Esophagus squamous epithelium (tissue), 5 donors: Measurements from ENCODE around the gene KIFC3. TPM values are rescaled to one million over a fixed set of nuclear protein-coding genes. Genes with fewer than 3 reads are reported as not detected.
"Not testable (repeated sequence)": the region's sequence is repeated elsewhere in the genome, so short reads cannot be mapped to it uniquely, and the experiment has no call there.

Experiments
- DNase-seq: peaks from one replicate; lab custom pipeline; 2025; lab: John Stamatoyannopoulos, UW
- H3K27ac ChIP-seq, 4 donors: fragments of 200-600 bp; sonication (generic); one replicate each; pipeline ENCODE4 v1.5.1; 2016 to 2019; ENCODE audit warnings: mild to moderate bottlenecking in 1 of 4
- H3K27me3 ChIP-seq, 4 donors: fragments of 200-600 bp; sonication (generic); 1 replicate in 3 of 4; 2 replicates in 1 of 4; pipeline versions ENCODE4 v1.5.1 to v1.6.0; 2017 to 2021; ENCODE audit warnings: antibody characterized with exemption in 1 of 4
- H3K36me3 ChIP-seq, 3 donors: fragments of 200-600 bp; sonication (generic); one replicate each; pipeline ENCODE4 v1.5.1; 2016 to 2019
- H3K4me1 ChIP-seq, 3 donors: fragments of 200-600 bp; sonication (generic); one replicate each; pipeline ENCODE4 v1.5.1; 2017 to 2019
- H3K4me3 ChIP-seq, 4 donors: fragments of 200-600 bp; sonication (generic); 1 replicate in 3 of 4; 2 replicates in 1 of 4; pipeline ENCODE4 v1.5.1; 2016 to 2019; ENCODE audit warnings: mild to moderate bottlenecking in 2 of 4, moderate library complexity in 1 of 4
- H3K9me3 ChIP-seq, 3 donors: fragments of 200-600 bp; sonication (generic); one replicate each; pipeline ENCODE4 v1.5.1; 2016 to 2019
- POLR2A ChIP-seq, 4 donors: fragments of 450-650 bp; IDR thresholded peaks; one replicate each; pipeline ENCODE4 v1.6.1; 2017; ENCODE audit warnings: antibody characterized with exemption in 4 of 4, mild to moderate bottlenecking in 4 of 4, moderate library complexity in 3 of 4
- WGBS, 2 donors: methylation state at CpG; one replicate each; pipeline ENCODE4 v1.1.5; 2018; 5-methylcytosine and 5-hydroxymethylcytosine counted together
- intact Hi-C: fragments of 100-400 bp; cut with DNase I; formaldehyde crosslinking; loops from one replicate; pipeline ENCODE4 v1.15.0; 2022
- total RNA-seq, 4 donors: library from RNA; depleted of rRNA; stranded (reverse); fragments of >200 nt; gene quantifications; one replicate each; pipeline ENCODE4 v1.1.0, GENCODE V29; 2016
- TF ChIP-seq, protein P1 (sequence below), 6 experiments: fragments of 450-650 bp in 4 of 6; fragments of 200-600 bp in 2 of 6; sonication (generic) in 2 of 6; IDR thresholded peaks; one replicate each; pipeline ENCODE4 v1.5.1; 2016 to 2019; ENCODE audit warnings: antibody characterized with exemption in 6 of 6, mild to moderate bottlenecking in 4 of 6, moderate library complexity in 4 of 6
- donor health status: DM: yes; HTN: yes; CAD: no.

KIFC3 gene
- total RNA-seq, 4 donors from 2014 or later: 14.8 to 72.4 (median 43.5) TPM

DNA sequence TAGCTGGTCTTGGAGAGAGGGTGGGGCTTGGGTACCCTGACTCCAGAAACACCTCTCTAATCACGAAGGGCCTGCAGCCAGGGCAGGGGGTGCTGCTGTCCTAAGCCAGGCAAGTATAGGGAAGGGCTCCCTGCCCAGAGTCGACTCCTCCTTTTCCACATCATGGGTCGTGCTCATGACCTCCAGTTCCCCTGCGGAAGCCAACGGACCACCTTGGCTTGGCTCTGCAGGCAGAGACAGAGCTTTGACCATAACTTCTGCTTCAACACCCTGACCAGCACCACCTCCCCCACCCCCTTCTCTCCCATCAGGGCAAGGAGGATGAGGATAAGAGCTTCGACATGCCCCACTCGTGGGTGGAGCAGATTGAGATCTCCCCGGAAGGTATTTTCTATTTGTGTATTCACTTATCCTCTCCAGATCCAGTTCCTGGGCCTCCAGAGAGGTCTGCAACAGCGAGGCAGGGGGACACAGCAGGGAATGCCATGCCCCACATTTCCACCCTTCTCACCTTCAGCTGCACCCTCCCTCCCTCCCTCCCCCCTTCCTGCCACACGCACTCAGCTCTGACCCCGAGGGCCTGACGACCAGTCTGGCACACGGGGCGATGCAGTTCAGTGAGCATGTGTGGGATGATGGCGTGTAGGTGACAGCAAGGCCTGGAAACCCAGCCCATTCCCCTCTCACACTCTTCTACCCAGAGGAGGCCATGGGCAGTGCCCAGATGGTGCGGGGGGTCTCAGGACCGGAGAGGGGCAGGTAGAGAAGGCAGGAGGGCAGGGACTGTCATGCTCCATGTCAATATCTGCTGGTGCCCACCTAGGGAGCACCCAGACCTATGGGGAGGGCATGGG, 80.7 kb downstream of the KIFC3 start:
- Histone ChIP-seq H3K27ac (no peak overlapping the region), H3K36me3 (no peaks in the 10 kb centered on the region), H3K4me3 (no peak overlapping the region), H3K27me3 (peaks cover 0 to 17% (median 0%) of the 10 kb centered on the region in 4 donors), H3K9me3 (no peaks in the 10 kb centered on the region), H3K4me1 (no peaks in the 10 kb centered on the region)
- WGBS, 2 donors: 63 to 84% methylated on average over 4 to 7 of the region's 17 CpGs
- TF ChIP-seq, protein P1, sequence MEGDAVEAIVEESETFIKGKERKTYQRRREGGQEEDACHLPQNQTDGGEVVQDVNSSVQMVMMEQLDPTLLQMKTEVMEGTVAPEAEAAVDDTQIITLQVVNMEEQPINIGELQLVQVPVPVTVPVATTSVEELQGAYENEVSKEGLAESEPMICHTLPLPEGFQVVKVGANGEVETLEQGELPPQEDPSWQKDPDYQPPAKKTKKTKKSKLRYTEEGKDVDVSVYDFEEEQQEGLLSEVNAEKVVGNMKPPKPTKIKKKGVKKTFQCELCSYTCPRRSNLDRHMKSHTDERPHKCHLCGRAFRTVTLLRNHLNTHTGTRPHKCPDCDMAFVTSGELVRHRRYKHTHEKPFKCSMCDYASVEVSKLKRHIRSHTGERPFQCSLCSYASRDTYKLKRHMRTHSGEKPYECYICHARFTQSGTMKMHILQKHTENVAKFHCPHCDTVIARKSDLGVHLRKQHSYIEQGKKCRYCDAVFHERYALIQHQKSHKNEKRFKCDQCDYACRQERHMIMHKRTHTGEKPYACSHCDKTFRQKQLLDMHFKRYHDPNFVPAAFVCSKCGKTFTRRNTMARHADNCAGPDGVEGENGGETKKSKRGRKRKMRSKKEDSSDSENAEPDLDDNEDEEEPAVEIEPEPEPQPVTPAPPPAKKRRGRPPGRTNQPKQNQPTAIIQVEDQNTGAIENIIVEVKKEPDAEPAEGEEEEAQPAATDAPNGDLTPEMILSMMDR (IDR thresholded peaks at IDR 0.05): no peak
- no peak for TF ChIP-seq POLR2A (IDR thresholded peaks at IDR 0.05)
- no peak for DNase-seq
- intact Hi-C loops: no loop called here

GRCh38 chr16:57720142-57720575, 82.1 kb downstream of the KIFC3 start:
- WGBS, 2 donors: 66 to 71% methylated on average over 2 of the region's 3 CpGs
- no peaks in the 10 kb centered on the region for H3K36me3 ChIP-seq

GRCh38 chr16:57714047-57714446, 88.2 kb downstream of the KIFC3 start:
- 79 to 87% methylated on average over 5 to 6 of the region's 6 CpGs for WGBS, 2 donors
- DNase-seq: no peak
- TF ChIP-seq, protein P1 (IDR thresholded peaks at IDR 0.05): no peak
- TF ChIP-seq POLR2A (IDR thresholded peaks at IDR 0.05): no peak

More at GRCh38 chr16:57720142-57720575, 82.1 kb downstream of the KIFC3 start:
- H3K4me3 ChIP-seq: no peak overlapping the region
- no peak overlapping the region for H3K27ac ChIP-seq
- DNase-seq: no peak
- intact Hi-C loops: no loop called here
- H3K4me1 ChIP-seq: no peaks in the 10 kb centered on the region
- no peak for TF ChIP-seq POLR2A (IDR thresholded peaks at IDR 0.05)
- TF ChIP-seq, protein P1 (IDR thresholded peaks at IDR 0.05): peak; percentile 12 to 54 (median 36)
- H3K9me3 ChIP-seq: no peaks in the 10 kb centered on the region
- H3K27me3 ChIP-seq: peaks cover 0 to 27% (median 0%) of the 10 kb centered on the region in 4 donors

GRCh38 chr16:57713596-57713995, 88.7 kb downstream of the KIFC3 start:
- no peaks in the 10 kb centered on the region for H3K9me3 ChIP-seq
- TF ChIP-seq, protein P1 (IDR thresholded peaks at IDR 0.05): no peak
- TF ChIP-seq POLR2A (IDR thresholded peaks at IDR 0.05): no peak
- no peak overlapping the region for H3K4me3 ChIP-seq
- H3K27me3 ChIP-seq: peaks cover 0 to 32% (median 0%) of the 10 kb centered on the region in 4 donors
- intact Hi-C loops: no loop called here
- 82 to 94% methylated on average over 8 of the region's 8 CpGs for WGBS, 2 donors
- H3K36me3 ChIP-seq: no peaks in the 10 kb centered on the region
- no peak for DNase-seq
- no peak overlapping the region for H3K27ac ChIP-seq
- no peaks in the 10 kb centered on the region for H3K4me1 ChIP-seq

More at GRCh38 chr16:57714047-57714446, 88.2 kb downstream of the KIFC3 start:
- no peaks in the 10 kb centered on the region for H3K4me1 ChIP-seq
- H3K27ac ChIP-seq: no peak overlapping the region
- peaks cover 0 to 28% (median 0%) of the 10 kb centered on the region in 4 donors for H3K27me3 ChIP-seq
- H3K36me3 ChIP-seq: no peaks in the 10 kb centered on the region
- no peaks in the 10 kb centered on the region for H3K9me3 ChIP-seq
- no peak overlapping the region for H3K4me3 ChIP-seq
- intact Hi-C loops: no loop called here

DNA sequence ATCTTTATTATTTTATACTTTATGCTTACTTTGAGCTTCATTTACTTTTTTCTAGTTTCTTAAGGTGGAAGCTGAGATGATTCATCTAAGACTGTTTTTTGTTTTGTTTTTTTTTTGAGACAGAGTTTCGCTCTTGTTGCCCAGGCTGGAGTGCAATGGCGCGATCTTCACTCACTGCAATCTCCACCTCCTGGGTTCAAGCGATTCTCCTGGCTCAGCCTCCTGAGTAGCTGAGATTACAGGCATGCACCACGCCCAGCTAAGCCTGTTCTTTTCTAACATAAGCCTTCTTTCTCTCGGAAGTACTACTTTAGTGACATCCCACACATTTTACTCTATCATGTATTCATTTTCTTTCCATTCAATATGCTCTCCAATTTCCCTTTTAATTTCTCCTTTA, 89.7 kb downstream of the KIFC3 start:
- H3K4me3 ChIP-seq, H3K4me1 ChIP-seq, intact Hi-C loops, H3K36me3 ChIP-seq, H3K27ac ChIP-seq, DNase-seq, H3K9me3 ChIP-seq: not testable (repeated sequence)
- H3K27me3 ChIP-seq: peaks cover 0 to 26% (median 0%) of the 10 kb centered on the region in 4 donors
- WGBS, 2 donors: 52 to 65% methylated on average over 6 of the region's 6 CpGs
